ENCODE results near the gene RGS3.

DNA sequence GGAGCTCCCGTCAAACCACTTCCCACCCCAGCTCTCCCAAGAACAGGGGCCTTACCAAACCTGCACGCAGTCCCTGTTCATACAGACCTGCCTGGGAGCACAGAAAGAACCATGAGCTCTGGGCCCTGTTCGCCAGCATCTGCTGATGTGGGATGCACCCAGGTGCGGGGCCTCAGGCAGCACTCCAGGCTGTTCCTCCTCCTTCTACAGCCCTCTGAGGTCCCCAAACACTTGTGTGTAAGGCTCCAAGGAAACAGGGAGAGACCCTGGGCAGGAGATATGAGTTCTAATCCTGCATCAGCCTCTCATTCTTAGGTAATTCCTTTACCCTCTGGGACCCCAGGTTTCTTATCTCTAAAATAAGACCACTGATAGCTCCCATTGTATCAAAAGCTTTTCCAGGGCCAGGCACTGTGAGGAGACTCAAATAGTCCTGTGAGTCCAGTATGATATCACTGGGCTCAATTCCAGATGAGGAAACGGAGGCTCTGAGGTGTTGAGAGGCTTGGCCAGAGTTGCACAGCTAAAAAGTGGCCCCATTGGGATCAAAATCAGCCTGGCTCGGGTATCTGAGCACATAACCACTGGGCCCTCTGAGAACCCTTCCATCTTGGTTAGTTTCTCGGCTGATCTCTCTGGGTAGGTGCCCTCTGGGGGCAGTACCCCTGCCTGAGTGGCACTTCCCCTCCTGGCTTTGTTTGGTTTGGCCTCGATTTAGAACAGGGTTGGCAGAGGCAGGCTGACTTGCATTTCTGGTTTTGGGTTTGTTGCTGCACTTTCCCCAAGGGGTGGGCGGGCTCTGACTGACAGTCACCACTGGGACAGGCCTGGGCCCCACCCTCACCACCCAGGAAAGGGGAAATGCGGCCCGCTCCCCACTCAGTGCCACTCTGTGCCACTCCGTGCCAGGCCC, 116.8 kb downstream of the RGS3 start:
- no peak for TF ChIP-seq POLR2AphosphoS5 (IDR thresholded peaks at IDR 0.05; ENCODE audit: low read depth, low read length)
- no peak for TF ChIP-seq POLR2A (IDR thresholded peaks at IDR 0.05; ENCODE audit: low read depth, low read length)
